Breast epithelium (tissue), 3 donors: ENCODE data around the gene PTRHD1.

Source experiments
- CTCF ChIP-seq, 3 donors: fragments of 450-650 bp; IDR thresholded peaks; one replicate each; pipeline ENCODE4 v1.5.1; 2016 to 2017; ENCODE audit warnings: antibody characterized with exemption in 3 of 3, mild to moderate bottlenecking in 3 of 3, moderate library complexity in 3 of 3
- POLR2A ChIP-seq: fragments of 450-650 bp; IDR thresholded peaks from one replicate; pipeline ENCODE4 v1.6.1; 2016; ENCODE audit warnings: antibody characterized with exemption, mild to moderate bottlenecking, moderate library complexity
- POLR2AphosphoS5 ChIP-seq, 3 donors: sonication (generic); formaldehyde crosslinking; IDR thresholded peaks; one replicate each; pipeline ENCODE4 v1.6.1; 2017; ENCODE audit warnings: antibody characterized with exemption in 3 of 3

- no peak for TF ChIP-seq CTCF (IDR thresholded peaks at IDR 0.05)
- no peak for TF ChIP-seq POLR2A
- no peak for TF ChIP-seq POLR2AphosphoS5 (IDR thresholded peaks at IDR 0.05)
Observed at GRCh38 chr2:24840164-24840869, 47.1 kb upstream of the PTRHD1 start.
